Astrocyte of the cerebellum (primary cell): ENCODE measurements around the gene HEMK1.

ENCODE experiments used
- DNase-seq: peaks from one replicate; pipeline ENCODE4 v3.0.0-alpha.2; 2011; ENCODE audit warnings: low read depth
- H3K4me3 ChIP-seq: 2 replicates; pipeline ENCODE4 v1.5.1; 2011; ENCODE audit warnings: mild to moderate bottlenecking, low read depth, low read length, moderate library complexity
- in situ Hi-C: cut with HindIII; loops from 2 replicates; pipeline ENCODE4 v1.10.0; 2017; ENCODE audit warnings: low sequenced_read_pairs
- TF ChIP-seq, protein P1 (sequence below): IDR thresholded peaks from 2 replicates; pipeline ENCODE4 v1.5.1; 2012; ENCODE audit warnings: low read length, low read depth, moderate library complexity, mild to moderate bottlenecking; ENCODE audit errors: missing control alignments

HEMK1 gene

DNA sequence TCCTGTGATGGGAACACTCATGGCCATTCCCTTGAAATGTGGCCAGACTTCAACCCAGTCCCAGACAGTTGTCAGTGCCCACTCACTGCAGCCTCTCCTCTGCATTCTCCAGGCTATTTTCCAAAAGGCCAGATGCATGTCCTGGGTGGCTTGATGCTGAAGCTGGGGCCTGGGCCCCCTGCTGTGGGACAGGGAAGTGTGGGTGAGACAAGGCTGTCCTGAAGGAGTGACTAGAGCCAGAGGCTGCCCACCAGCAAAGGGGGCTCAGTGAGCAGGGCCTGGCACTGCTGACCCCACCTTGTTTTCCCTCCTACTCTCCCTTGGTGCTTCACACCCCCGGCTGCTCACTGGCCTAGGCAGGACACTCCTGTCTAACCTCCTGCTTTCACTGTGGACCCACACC, 30.4 kb downstream of the HEMK1 start:
- TF ChIP-seq, protein P1, sequence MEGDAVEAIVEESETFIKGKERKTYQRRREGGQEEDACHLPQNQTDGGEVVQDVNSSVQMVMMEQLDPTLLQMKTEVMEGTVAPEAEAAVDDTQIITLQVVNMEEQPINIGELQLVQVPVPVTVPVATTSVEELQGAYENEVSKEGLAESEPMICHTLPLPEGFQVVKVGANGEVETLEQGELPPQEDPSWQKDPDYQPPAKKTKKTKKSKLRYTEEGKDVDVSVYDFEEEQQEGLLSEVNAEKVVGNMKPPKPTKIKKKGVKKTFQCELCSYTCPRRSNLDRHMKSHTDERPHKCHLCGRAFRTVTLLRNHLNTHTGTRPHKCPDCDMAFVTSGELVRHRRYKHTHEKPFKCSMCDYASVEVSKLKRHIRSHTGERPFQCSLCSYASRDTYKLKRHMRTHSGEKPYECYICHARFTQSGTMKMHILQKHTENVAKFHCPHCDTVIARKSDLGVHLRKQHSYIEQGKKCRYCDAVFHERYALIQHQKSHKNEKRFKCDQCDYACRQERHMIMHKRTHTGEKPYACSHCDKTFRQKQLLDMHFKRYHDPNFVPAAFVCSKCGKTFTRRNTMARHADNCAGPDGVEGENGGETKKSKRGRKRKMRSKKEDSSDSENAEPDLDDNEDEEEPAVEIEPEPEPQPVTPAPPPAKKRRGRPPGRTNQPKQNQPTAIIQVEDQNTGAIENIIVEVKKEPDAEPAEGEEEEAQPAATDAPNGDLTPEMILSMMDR = no peak
- no peak for DNase-seq
- in situ Hi-C loops = no loop called here
- H3K4me3 ChIP-seq = no peak overlapping the region

DNA sequence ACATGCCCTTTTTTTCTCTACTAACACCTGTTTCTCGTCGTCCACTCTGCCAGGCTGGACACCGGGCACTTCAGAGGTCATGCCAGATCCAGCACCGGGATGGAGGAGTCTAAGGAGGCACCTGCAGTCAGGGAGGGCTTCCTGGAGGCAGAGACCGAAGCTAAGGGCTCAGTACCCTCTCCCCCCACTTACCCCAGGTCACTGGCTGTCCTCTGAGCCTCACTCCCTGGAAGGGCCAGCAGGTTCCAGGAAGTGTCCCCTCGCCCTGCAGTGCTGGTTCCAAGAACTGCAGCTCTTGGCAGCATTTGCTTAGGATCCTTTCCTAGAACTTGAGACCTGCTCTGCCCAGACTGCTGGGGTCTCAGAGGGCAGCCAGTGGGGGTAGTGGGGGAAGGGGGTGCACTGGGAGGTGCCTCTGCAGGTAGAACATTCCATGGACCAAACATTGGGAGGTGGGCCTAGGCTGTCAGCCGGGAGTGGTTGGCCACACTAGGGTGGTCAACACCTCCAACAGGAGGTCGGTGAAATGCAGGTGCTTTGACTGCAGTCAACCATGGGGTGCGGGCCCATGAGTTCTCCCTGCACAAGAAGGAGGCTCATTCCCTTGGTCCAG, 30.9 kb downstream of the HEMK1 start:
- in situ Hi-C loops = no loop called here
- no peak overlapping the region for H3K4me3 ChIP-seq
- TF ChIP-seq, protein P1 = no peak
- no peak for DNase-seq

DNA sequence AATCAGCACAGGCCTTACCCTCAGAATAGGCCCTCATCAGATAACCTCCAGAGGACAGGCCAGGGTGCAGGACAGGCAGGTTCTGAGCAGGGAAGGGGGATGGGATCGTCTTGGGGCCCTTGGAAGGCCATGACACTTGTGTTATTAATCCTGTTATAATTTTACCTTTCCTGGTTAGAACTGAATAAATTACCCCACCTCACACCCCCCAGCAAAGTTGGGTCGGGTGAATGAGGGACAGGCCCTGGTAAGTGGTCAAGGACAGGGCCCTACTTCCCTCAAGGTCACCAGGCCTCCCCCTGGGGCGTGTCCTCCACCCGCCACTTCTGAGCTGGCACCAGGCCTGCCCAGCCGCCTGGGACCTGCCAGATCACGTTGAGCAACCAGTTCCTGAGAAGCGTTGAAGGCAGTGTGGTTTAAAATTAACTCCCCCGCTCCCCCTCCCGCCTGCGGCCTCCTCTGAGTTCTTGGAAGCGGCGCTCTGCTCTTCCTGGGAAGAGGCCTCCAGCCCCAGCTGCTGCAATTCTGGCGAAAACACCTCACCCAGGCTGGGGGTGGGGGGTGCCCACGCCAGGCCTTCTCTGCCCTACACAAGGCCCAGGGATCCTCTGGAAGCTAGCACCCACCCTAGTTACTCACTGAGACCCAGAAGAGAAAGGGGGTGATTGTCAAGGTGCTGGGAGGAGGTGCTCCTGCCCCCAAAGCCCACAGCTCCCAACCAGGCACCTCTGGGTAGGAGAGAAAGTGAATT, 31.7 kb downstream of the HEMK1 start:
- peak; percentile 90 for DNase-seq
- no peak overlapping the region for H3K4me3 ChIP-seq
- TF ChIP-seq, protein P1 = no peak
- in situ Hi-C loops = no loop called here

DNA sequence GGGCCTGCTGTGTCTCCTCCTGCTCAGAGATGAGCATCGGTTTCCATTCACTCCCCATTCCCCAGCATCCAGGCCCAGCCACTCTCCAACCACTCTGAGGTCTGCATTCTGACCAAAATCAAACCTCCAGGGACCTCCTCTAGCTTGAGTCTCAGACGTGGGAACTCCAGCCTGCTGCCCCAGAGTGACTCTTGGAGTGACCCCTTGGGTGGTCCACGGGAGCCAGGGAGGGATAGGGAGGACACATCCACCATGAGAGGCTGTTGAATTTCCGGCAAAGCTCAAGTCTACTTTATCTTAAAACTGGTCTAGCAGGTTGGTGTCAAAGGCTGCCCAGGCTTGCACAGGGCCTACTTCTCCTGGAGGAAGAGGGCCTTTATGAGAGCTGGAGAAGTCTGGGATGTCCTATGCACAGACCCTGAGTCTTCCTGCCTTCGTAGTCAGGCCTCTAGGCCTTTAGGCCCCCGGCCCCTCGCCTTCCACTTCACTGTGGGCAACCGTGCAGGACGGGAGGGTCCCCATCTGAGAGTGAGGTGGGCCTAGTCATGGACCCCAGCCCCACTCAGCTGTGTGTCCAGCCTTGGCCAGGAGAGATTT, 33.4 kb downstream of the HEMK1 start:
- in situ Hi-C loops = no loop called here
- TF ChIP-seq, protein P1 = no peak

DNA sequence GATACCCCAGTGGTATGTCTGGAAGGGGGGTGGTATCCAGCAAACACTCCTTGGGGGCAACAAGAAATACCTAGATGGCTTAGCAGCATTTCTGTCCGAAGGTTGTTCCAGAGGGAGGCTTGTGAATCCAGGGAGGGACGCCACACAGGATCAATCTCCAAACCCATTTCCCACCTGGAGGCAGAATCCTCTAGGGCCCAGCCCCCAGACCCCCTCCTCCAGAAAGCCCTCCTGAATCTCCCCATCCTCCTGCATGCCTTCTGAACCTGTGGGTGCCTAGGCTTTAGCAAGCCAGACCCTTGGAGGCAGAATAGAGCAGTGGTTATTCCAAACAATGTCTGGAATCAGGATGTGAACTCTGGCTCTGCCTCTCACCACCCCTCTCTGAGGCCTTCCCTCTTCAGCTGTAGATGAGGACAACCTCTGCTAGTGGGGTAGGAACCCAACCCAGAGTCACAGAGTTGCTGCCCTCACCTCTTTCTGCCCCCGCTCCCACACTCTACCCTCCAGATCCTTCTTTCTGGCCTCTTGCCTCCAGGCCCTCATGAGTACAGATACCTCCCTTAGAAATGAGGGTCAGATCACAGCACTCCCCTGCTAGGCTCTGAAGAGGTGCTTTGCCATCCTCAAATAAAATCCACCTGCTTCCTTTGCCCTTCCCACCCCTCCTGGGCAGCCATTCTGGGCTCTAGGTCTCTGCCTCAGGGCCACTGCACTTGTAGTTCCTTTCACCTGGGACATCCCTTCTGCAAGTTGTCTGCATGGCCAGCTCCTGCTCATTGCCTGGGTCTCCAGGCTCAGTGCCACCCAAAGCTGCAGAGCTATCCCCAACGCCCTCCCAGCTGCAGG, 34.2 kb downstream of the HEMK1 start:
- TF ChIP-seq, protein P1 = no peak
- no peak overlapping the region for H3K4me3 ChIP-seq
- DNase-seq = no peak
- in situ Hi-C loops = no loop called here

More for the DNA sequence above, 33.4 kb downstream of the HEMK1 start:
- H3K4me3 ChIP-seq = no peak overlapping the region
- DNase-seq = no peak

DNA sequence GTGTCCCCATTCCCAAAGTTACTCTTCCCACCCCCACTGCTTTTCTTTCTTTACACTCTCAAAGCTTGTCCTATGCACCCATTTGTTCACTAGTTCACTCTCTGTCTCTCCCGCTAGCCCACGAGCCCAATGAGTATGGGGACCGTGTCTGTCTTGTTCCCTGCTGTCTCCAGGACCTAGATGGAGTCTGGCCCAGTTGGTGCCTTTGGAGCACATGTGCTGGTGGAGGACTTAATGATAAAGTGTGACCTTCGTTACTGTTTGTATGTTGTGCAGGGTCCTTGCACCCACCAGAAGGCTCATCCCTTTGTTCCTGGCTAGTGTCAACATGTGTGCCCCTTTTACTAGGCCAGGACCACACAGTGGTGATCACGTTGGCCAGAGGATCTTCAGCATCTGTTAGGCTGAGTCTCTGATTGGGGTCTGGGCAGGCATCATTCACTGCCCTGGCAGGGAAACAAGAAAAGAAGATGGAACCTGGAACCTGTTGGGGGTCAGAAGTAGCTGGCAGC, 34.8 kb downstream of the HEMK1 start:
- in situ Hi-C loops = no loop called here
- no peak for DNase-seq
- no peak overlapping the region for H3K4me3 ChIP-seq
- TF ChIP-seq, protein P1 = no peak
